Spleen (tissue), 11 donors: ENCODE data around the gene ZNG1B. TPM values are rescaled to one million over a fixed set of nuclear protein-coding genes. Genes with fewer than 3 reads are reported as not detected.
A peak's percentile ranks its signal among the peaks of the same experiment; 100 is the strongest.
"Not testable (repeated sequence)": the region's sequence is repeated elsewhere in the genome, so short reads cannot be mapped to it uniquely, and the experiment has no call there.

ENCODE experiments used
- DNase-seq: peaks from one replicate; pipeline ENCODE4 v3.0.0-alpha.2; 2020
- H3K27ac ChIP-seq, 8 donors: fragments of 200-600 bp; sonication (generic) in 7 of 8; 1 replicate in 4 of 8; 2 replicates in 4 of 8; pipeline versions ENCODE4 v1.5.0 to v1.8.0; 2016 to 2021; ENCODE audit warnings: inconsistent platforms in 4 of 8, mild to moderate bottlenecking in 4 of 8, moderate library complexity in 1 of 8
- H3K27me3 ChIP-seq, 7 donors: fragments of 200-600 bp; sonication (generic) in 6 of 7; replicated peaks in 1 of 7; 1 replicate in 4 of 7; 2 replicates in 3 of 7; pipeline versions ENCODE4 v1.5.0 to v1.8.0; 2016 to 2021; ENCODE audit warnings: inconsistent platforms in 3 of 7, mild to moderate bottlenecking in 1 of 7
- H3K36me3 ChIP-seq, 6 donors: fragments of 200-600 bp; sonication (generic) in 5 of 6; 1 replicate in 4 of 6; 2 replicates in 2 of 6; pipeline versions ENCODE4 v1.5.0 to v1.8.0; 2016 to 2021; ENCODE audit warnings: inconsistent platforms in 2 of 6
- H3K4me1 ChIP-seq, 6 donors: fragments of 200-600 bp; sonication (generic) in 5 of 6; 1 replicate in 3 of 6; 2 replicates in 3 of 6; pipeline versions ENCODE4 v1.5.0 to v1.8.0; 2016 to 2021; ENCODE audit warnings: inconsistent platforms in 3 of 6
- H3K4me3 ChIP-seq, 8 donors: fragments of 200-600 bp; sonication (generic) in 7 of 8; 1 replicate in 4 of 8; 2 replicates in 4 of 8; pipeline versions ENCODE4 v1.5.0 to v1.8.0; 2016 to 2021; ENCODE audit warnings: inconsistent platforms in 4 of 8, mild to moderate bottlenecking in 4 of 8, moderate library complexity in 2 of 8
- H3K9me3 ChIP-seq, 8 donors: fragments of 200-600 bp; sonication (generic) in 7 of 8; 1 replicate in 4 of 8; 2 replicates in 4 of 8; pipeline versions ENCODE4 v1.5.0 to v1.8.0; 2016 to 2021; ENCODE audit warnings: inconsistent platforms in 4 of 8
- POLR2AphosphoS5 ChIP-seq, 3 donors: sonication (generic); formaldehyde crosslinking; IDR thresholded peaks; one replicate each; pipeline ENCODE4 v1.5.1; 2017; ENCODE audit warnings: antibody characterized with exemption in 3 of 3
- WGBS, 5 donors: extraction: QIAGEN DNeasy Blood & Tissue Kit in 3 of 5; methylation state at CpG; one replicate each; pipeline versions ENCODE4 v1.1.5 to v1.1.7; 2013 to 2018; 5-methylcytosine and 5-hydroxymethylcytosine counted together
- intact Hi-C: fragments of 100-400 bp; cut with DNase I; formaldehyde crosslinking; loops from one replicate; pipeline ENCODE4 v1.15.0; 2023; ENCODE audit warnings: low total_unique reads
- polyA plus RNA-seq, 3 donors: library from polyadenylated mRNA; stranded (reverse); fragments of 200-250 nt; gene quantifications; one replicate each; pipeline ENCODE4 v1.2.1, GENCODE V29; 2013
- total RNA-seq, 7 donors: library from RNA; depleted of rRNA in 3 of 7; stranded (reverse); fragments of >200 nt in 3 of 7; fragmentation: NEBNext Ultra II Directional in 4 of 7; extraction: Animal tissue kit (Norgen Biotek cat#: 25700) in 4 of 7; gene quantifications; one replicate each; pipeline versions ENCODE4 v1.1.0 to v1.2.1, GENCODE V29; 2016 to 2021
- donor health status: healthy with polysubstance abuse.
- donor health status: DM: no; HTN: no; CAD: no; lungs with moderate emphysema.
- donor health status: DM: no; HTN: no; CAD: no.
- donor health status: Bipolar disorder and iron deficiency.
- donor health status: healthy.
- donor health status: DM: no; HTN: no; CAD: no.
- donor health status: DM: yes; HTN: yes; CAD: no.

Gene ZNG1B
- total and polyA plus RNA-seq, 10 donors, result 18.6 to 47.4 (median 32.7) TPM

- H3K27me3 ChIP-seq, result peaks cover 0 to 21% (median 10%) of the 10 kb centered on the region in 7 donors
- intact Hi-C loops, H3K36me3 ChIP-seq, H3K9me3 ChIP-seq: not testable (repeated sequence)
- TF ChIP-seq POLR2AphosphoS5 (IDR thresholded peaks at IDR 0.05), result peak; percentile 22 to 71 (median 51)
- 0 to 1% (median 1%) methylated on average over 13 to 71 of the region's 71 CpGs for WGBS, 5 donors
- H3K27ac ChIP-seq, result peak overlapping the region in 7 of 8 donors; percentile 71 to 82 (median 79)
- peak; percentile 78 for DNase-seq
- peak overlapping the region; percentile 38 to 75 (median 50) for H3K4me3 ChIP-seq
- H3K4me1 ChIP-seq, result peaks cover 0 to 13% (median 4%) of the 10 kb centered on the region in 6 donors
Measured at GRCh38 chr2:113541204-113541975, 103.9 kb downstream of the ZNG1B start.

- WGBS, 5 donors, result 2 to 11% (median 2%) methylated on average over 14 to 64 of the region's 64 CpGs
- Histone ChIP-seq H3K27me3 (peaks cover 0 to 21% (median 10%) of the 10 kb centered on the region in 7 donors), H3K27ac (peak overlapping the region in 7 of 8 donors; percentile 71 to 82 (median 79)), H3K4me1 (peaks cover 0 to 13% (median 4%) of the 10 kb centered on the region in 6 donors), H3K4me3 (peak overlapping the region in 7 of 8 donors; percentile 45 to 75 (median 52))
- H3K36me3 ChIP-seq, H3K9me3 ChIP-seq, intact Hi-C loops: not testable (repeated sequence)
- peak; percentile 73 for DNase-seq
Measured at GRCh38 chr2:113541976-113542485, 104.5 kb downstream of the ZNG1B start.

GRCh38 chr2:113542529-113542928 lies 105.0 kb downstream of the ZNG1B start:
- intact Hi-C loops, H3K9me3 ChIP-seq, DNase-seq, H3K36me3 ChIP-seq: not testable (repeated sequence)
- H3K27ac ChIP-seq, result peak overlapping the region in 3 of 8 donors; percentile 78 to 82 (median 82)
- H3K4me1 ChIP-seq, result peaks cover 0 to 13% (median 4%) of the 10 kb centered on the region in 6 donors
- peaks cover 0 to 21% (median 10%) of the 10 kb centered on the region in 7 donors for H3K27me3 ChIP-seq
- peak overlapping the region in 5 of 8 donors; percentile 45 to 75 (median 52) for H3K4me3 ChIP-seq
- 20 to 65% (median 29%) methylated on average over 3 to 6 of the region's 9 CpGs for WGBS, 5 donors

Other genes with a start within 250 kb of the ZNG1B start
- gene PAX8, start 158.8 kb upstream of the ZNG1B start, total RNA-seq, result 1 to 10 TPM in 4 of 7 donors, under 1 TPM in 3; 0.09 to 2.8 (median 1.1) TPM
- 1 to 10 TPM in 1 of 3 donors, under 1 TPM in 2; 0.06 to 1.4 (median 0.08) TPM for gene PAX8, start 158.8 kb upstream of the ZNG1B start, polyA plus RNA-seq
- under 1 TPM in 4 of 7 donors, not detected in 3; 0.13 to 0.68 (median 0.29) TPM for gene FOXD4L1, start 61.0 kb downstream of the ZNG1B start, total RNA-seq
- gene FOXD4L1, start 61.0 kb downstream of the ZNG1B start, polyA plus RNA-seq, result under 1 TPM in 2 of 3 donors, not detected in 1; 0.13 to 0.19 TPM
- gene RABL2A, start 189.6 kb downstream of the ZNG1B start, total RNA-seq, result 10 to 100 TPM; 12.1 to 29.5 (median 17.8) TPM
- gene RABL2A, start 189.6 kb downstream of the ZNG1B start, polyA plus RNA-seq, result 10 to 100 TPM; 10.5 to 13.9 (median 10.9) TPM